Activated CD4-positive, alpha-beta memory T cell treated with anti-CD3 and anti-CD28 coated beads for 36 hours (primary cell): Measurements from ENCODE around the gene UFD1. TPM values are rescaled to one million over a fixed set of nuclear protein-coding genes. Genes with fewer than 3 reads are reported as not detected.

Experiments
- CTCF ChIA-PET: fragments of 350-600 bp; sonication (Branson Sonifier 250); formaldehyde crosslinking; loops from one replicate; lab custom pipeline; 2021; ENCODE audit warnings: antibody characterized with exemption, inconsistent platforms; lab: Charles Lee
- POLR2A ChIA-PET: fragments of 350-600 bp; sonication (Branson Sonifier 250); formaldehyde crosslinking; loops from one replicate; lab custom pipeline; 2021; ENCODE audit warnings: antibody characterized with exemption; lab: Charles Lee
- DNase-seq: peaks from one replicate; pipeline ENCODE4 v3.0.0-alpha.2; 2020
- H3K27ac Mint-ChIP-seq: one replicate; pipeline ENCODE4 v1.8.0; 2021; ENCODE audit warnings: mixed read lengths
- H3K27me3 Mint-ChIP-seq: one replicate; pipeline ENCODE4 v1.8.0; 2021; ENCODE audit warnings: mixed read lengths
- H3K36me3 Mint-ChIP-seq: one replicate; pipeline ENCODE4 v1.8.0; 2021; ENCODE audit warnings: mixed read lengths
- H3K4me1 Mint-ChIP-seq: one replicate; pipeline ENCODE4 v1.8.0; 2021; ENCODE audit warnings: low read depth, mixed read lengths
- H3K4me3 Mint-ChIP-seq: one replicate; pipeline ENCODE4 v1.8.0; 2021; ENCODE audit warnings: mild to moderate bottlenecking, mixed read lengths
- H3K9me3 Mint-ChIP-seq: one replicate; pipeline ENCODE4 v1.8.0; 2021; ENCODE audit warnings: mixed read lengths
- intact Hi-C: fragments of 100-400 bp; cut with micrococcal nuclease; formaldehyde crosslinking; loops from one replicate; pipeline ENCODE4 v1.15.1; 2023
- total RNA-seq, 2 experiments: library from RNA; stranded (reverse); gene quantifications; one replicate each; pipeline ENCODE4 v1.2.3, GENCODE V29; 2021

Gene UFD1
- total RNA-seq, 2 experiments from 2014 or later = 85.3 to 91.1 TPM

DNA sequence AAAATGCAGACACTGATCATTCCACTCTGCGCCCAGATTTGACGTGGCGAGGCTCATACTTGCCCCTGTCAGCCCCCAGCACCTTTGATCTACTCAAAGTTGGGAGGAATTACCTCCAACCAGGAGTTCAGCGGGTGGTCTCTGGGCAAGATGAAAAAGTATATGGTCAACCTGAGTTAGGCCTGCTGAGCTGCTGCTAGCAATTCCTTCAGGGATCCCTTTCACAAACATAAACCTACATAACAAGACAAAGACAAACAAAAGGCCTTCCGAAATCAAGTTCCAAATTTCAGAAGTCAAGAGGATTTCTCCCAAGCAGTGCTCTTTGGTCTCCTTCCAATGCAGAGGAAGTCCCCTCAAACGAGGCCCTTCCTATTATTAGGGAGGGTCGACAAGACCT, 24.4 kb upstream of the UFD1 start:
- H3K27me3 Mint-ChIP-seq = no peaks in the 10 kb centered on the region
- H3K4me3 Mint-ChIP-seq = no peak overlapping the region
- no peak overlapping the region for H3K27ac Mint-ChIP-seq
- intact Hi-C loops = no loop called here
- POLR2A ChIA-PET = interaction anchor here (0.9 kb wide), 1 partner anchor 18 kb away, joined by 5 read pairs; no protein-coding TSS in a partner anchor
- peaks cover 45% of the 10 kb centered on the region for H3K36me3 Mint-ChIP-seq
- no peak for DNase-seq
- peaks cover 3% of the 10 kb centered on the region for H3K4me1 Mint-ChIP-seq
- H3K9me3 Mint-ChIP-seq = no peaks in the 10 kb centered on the region
- CTCF ChIA-PET = interaction anchor here (1.1 to 3.4 kb wide), 2 partner anchors 127 to 407 kb away, joined by 3 to 13 read pairs; no protein-coding TSS in a partner anchor

- ChIA-PET POLR2A (interaction anchor here (0.9 to 1.6 kb wide), 2 partner anchors 9 to 142 kb away, joined by 3 to 4 read pairs; no protein-coding TSS in a partner anchor), CTCF (interaction anchor here (0.6 to 3.4 kb wide), 3 partner anchors 127 to 408 kb away, joined by 3 to 13 read pairs (median 3); no protein-coding TSS in a partner anchor)
- no peaks in the 10 kb centered on the region for H3K27me3 Mint-ChIP-seq
- intact Hi-C loops = no loop called here
- H3K4me3 Mint-ChIP-seq = no peak overlapping the region
- no peak overlapping the region for H3K27ac Mint-ChIP-seq
- no peaks in the 10 kb centered on the region for H3K9me3 Mint-ChIP-seq
- DNase-seq = no peak
- H3K36me3 Mint-ChIP-seq = peaks cover 49% of the 10 kb centered on the region
- H3K4me1 Mint-ChIP-seq = peaks cover 3% of the 10 kb centered on the region
Measured at GRCh38 chr22:19501897-19502447, 23.0 kb upstream of the UFD1 start.

DNA sequence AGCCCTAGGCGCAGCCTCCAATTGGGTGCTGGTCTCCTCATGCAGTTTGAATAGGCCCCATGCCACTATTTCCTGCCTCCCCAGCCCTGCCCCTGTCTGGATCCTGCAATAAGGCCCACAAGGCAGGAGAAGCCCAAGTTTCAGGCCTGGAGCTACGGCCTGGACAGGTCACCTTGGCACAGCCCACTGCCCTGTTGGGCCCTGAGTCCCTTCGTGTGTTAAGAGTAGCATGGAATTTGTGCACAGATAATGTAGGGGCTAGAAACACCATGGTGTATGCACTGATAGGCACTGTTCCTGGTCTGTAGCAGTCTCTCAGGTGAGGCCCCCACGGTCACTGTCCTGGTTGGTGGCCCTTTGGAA, 20.9 kb upstream of the UFD1 start:
- Mint-ChIP-seq H3K4me1 (peaks cover 3% of the 10 kb centered on the region), H3K36me3 (peaks cover 40% of the 10 kb centered on the region), H3K27ac (no peak overlapping the region), H3K9me3 (no peaks in the 10 kb centered on the region), H3K27me3 (no peaks in the 10 kb centered on the region), H3K4me3 (no peak overlapping the region)
- no peak for DNase-seq
- intact Hi-C loops = no loop called here
- ChIA-PET POLR2A (no interaction called here), CTCF (no interaction called here)

GRCh38 chr22:19499236-19499879, 20.4 kb upstream of the UFD1 start:
- Mint-ChIP-seq H3K27me3 (no peaks in the 10 kb centered on the region), H3K4me3 (no peak overlapping the region), H3K27ac (no peak overlapping the region), H3K9me3 (no peaks in the 10 kb centered on the region), H3K4me1 (peaks cover 3% of the 10 kb centered on the region), H3K36me3 (peaks cover 40% of the 10 kb centered on the region)
- DNase-seq = no peak
- intact Hi-C loops = no loop called here
- POLR2A ChIA-PET = no interaction called here
- CTCF ChIA-PET = no interaction called here

- intact Hi-C loops = no loop called here
- DNase-seq = no peak
- POLR2A ChIA-PET = no interaction called here
- H3K27ac Mint-ChIP-seq = no peak overlapping the region
- H3K27me3 Mint-ChIP-seq = no peaks in the 10 kb centered on the region
- H3K36me3 Mint-ChIP-seq = peaks cover 43% of the 10 kb centered on the region
- peaks cover 3% of the 10 kb centered on the region for H3K4me1 Mint-ChIP-seq
- CTCF ChIA-PET = interaction anchor here (1.3 kb wide), 1 partner anchor 131 kb away, joined by 3 read pairs; no protein-coding TSS in a partner anchor
- H3K4me3 Mint-ChIP-seq = no peak overlapping the region
- no peaks in the 10 kb centered on the region for H3K9me3 Mint-ChIP-seq
Measured at GRCh38 chr22:19498866-19499190, 19.8 kb upstream of the UFD1 start.

- POLR2A ChIA-PET = no interaction called here
- no peaks in the 10 kb centered on the region for H3K27me3 Mint-ChIP-seq
- no peak overlapping the region for H3K4me3 Mint-ChIP-seq
- CTCF ChIA-PET = interaction anchor here (1.3 kb wide), 1 partner anchor 132 kb away, joined by 3 read pairs; no protein-coding TSS in a partner anchor
- intact Hi-C loops = no loop called here
- no peaks in the 10 kb centered on the region for H3K9me3 Mint-ChIP-seq
- no peak overlapping the region for H3K27ac Mint-ChIP-seq
- no peak for DNase-seq
- H3K4me1 Mint-ChIP-seq = peaks cover 3% of the 10 kb centered on the region
- H3K36me3 Mint-ChIP-seq = peaks cover 45% of the 10 kb centered on the region
Measured at GRCh38 chr22:19498154-19498865, 19.3 kb upstream of the UFD1 start.

DNA sequence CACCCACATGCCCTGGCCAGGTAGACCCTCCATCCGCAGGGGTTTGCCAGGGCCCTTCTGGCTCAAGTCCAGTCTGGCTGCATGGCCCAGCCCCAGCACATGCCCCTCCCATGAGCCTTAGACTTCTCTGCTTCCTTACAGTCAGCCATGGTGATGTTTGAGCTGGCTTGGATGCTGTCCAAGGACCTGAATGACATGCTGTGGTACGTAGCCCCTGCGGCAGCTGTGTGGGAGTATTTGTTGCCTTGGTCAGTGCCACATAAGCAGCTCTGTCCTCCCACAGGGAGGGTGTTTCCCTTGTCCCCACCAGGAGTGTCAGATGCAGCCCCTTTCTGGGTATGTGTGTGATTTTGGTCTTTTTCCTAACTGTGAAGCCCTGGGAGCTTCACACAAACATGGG, 18.3 kb upstream of the UFD1 start:
- DNase-seq = no peak
- intact Hi-C loops = no loop called here
- ChIA-PET POLR2A (no interaction called here), CTCF (no interaction called here)
- H3K27ac Mint-ChIP-seq = no peak overlapping the region
- H3K27me3 Mint-ChIP-seq = no peaks in the 10 kb centered on the region
- H3K4me3 Mint-ChIP-seq = no peak overlapping the region
- H3K36me3 Mint-ChIP-seq = peaks cover 49% of the 10 kb centered on the region
- H3K9me3 Mint-ChIP-seq = no peaks in the 10 kb centered on the region
- peaks cover 13% of the 10 kb centered on the region for H3K4me1 Mint-ChIP-seq

GRCh38 chr22:19496324-19496630, 17.3 kb upstream of the UFD1 start:
- Mint-ChIP-seq H3K27me3 (no peaks in the 10 kb centered on the region), H3K4me1 (peaks cover 22% of the 10 kb centered on the region), H3K36me3 (peaks cover 52% of the 10 kb centered on the region), H3K27ac (no peak overlapping the region), H3K4me3 (no peak overlapping the region), H3K9me3 (no peaks in the 10 kb centered on the region)
- DNase-seq = no peak
- intact Hi-C loops = no loop called here
- CTCF ChIA-PET = interaction anchor here (0.6 to 0.7 kb wide), 2 partner anchors 135 to 186 kb away, joined by 3 to 4 read pairs; no protein-coding TSS in a partner anchor
- POLR2A ChIA-PET = no interaction called here

GRCh38 chr22:19495562-19496323, 16.8 kb upstream of the UFD1 start:
- ChIA-PET POLR2A (no interaction called here), CTCF (interaction anchor here (0.7 kb wide), 1 partner anchor 136 kb away, joined by 3 read pairs; no protein-coding TSS in a partner anchor)
- DNase-seq = no peak
- Mint-ChIP-seq H3K4me3 (no peak overlapping the region), H3K36me3 (peaks cover 53% of the 10 kb centered on the region), H3K4me1 (peaks cover 22% of the 10 kb centered on the region), H3K27me3 (no peaks in the 10 kb centered on the region), H3K27ac (no peak overlapping the region), H3K9me3 (no peaks in the 10 kb centered on the region)
- intact Hi-C loops = no loop called here

GRCh38 chr22:19494676-19495173, 15.7 kb upstream of the UFD1 start:
- Mint-ChIP-seq H3K27me3 (no peaks in the 10 kb centered on the region), H3K4me1 (peaks cover 29% of the 10 kb centered on the region), H3K36me3 (peaks cover 56% of the 10 kb centered on the region), H3K9me3 (no peaks in the 10 kb centered on the region), H3K27ac (no peak overlapping the region), H3K4me3 (no peak overlapping the region)
- intact Hi-C loops = no loop called here
- POLR2A ChIA-PET = no interaction called here
- CTCF ChIA-PET = interaction anchor here (1.1 to 2.6 kb wide), 2 partner anchors 135 to 137 kb away, joined by 5 to 6 read pairs; no protein-coding TSS in a partner anchor
- no peak for DNase-seq

DNA sequence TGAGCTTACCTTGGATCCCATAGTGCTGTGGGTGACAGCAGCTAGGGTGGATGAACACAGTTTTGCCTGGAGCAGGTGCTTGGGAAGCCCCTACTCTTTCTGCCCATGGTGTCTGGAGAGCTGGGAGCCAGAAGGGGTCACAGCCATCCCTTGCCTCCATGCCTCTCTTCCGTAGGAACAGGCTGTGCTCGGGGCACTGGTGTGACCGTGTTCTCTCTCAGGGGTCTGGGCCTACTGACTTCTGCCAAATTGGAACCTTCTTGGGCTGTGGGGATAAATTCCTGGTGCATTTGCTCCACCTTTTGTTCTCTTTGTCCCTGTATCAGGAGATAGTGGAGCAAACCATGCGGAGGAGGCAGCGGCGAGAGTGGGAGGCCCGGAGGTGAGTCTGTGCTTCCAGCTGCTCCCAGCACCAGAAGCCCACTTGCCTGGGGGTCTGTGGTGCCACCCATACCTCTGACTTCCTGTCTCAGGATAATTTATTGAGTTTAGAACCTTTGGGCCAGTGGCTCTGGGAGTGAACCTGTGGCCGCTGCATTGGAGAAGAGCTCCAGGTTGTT, 15.1 kb upstream of the UFD1 start:
- Mint-ChIP-seq H3K9me3 (no peaks in the 10 kb centered on the region), H3K27ac (no peak overlapping the region), H3K4me3 (no peak overlapping the region), H3K36me3 (peaks cover 53% of the 10 kb centered on the region), H3K4me1 (peaks cover 31% of the 10 kb centered on the region), H3K27me3 (no peaks in the 10 kb centered on the region)
- intact Hi-C loops = no loop called here
- ChIA-PET CTCF (interaction anchor here (1.1 to 2.6 kb wide), 2 partner anchors 136 to 138 kb away, joined by 5 to 6 read pairs; no protein-coding TSS in a partner anchor), POLR2A (no interaction called here)
- DNase-seq = no peak
